ENCODE measurements around the gene ZFP36L2.
"Not testable (repeated sequence)": the region's sequence is repeated elsewhere in the genome, so short reads cannot be mapped to it uniquely, and the experiment has no call there.

The ZFP36L2 gene

DNA sequence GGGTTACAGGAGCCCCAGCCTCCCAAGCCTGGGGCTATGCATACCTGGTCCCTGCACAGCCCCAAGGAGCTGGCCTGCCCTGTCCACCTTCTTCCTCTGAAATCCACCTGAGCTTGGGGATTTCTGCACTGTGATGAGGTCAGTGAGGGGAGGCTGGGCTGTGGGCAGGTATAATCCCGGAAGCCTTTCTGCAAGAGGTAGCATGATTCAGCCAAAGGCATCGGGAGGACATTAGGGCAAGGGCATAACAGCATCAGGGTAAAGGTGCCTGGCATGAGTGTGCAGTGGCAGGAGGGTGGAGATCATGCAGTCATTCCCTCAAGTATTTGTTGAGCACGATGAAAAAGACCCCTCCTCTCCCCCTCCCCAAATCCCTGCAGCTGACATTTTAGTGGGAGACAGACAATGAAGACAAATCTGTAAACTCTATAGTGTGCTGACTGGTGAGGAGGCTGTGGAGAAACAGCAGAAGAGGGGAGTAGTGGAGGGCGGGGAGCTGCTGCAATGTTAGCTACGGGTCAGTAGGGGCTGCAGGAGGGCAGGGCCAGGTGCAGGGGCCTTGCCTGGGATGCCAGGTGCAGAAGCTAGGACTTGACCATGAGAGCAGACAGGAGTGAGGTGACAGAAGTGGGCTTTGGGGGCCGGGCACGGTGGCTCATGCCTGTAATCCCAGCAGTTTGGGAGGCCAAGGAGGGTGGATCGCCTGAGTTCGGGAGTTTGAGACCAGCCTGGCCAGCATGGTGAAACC is 18.7 kb downstream of the ZFP36L2 start:
- no peak for DNase-seq (ENCODE audit: low read depth)

DNA sequence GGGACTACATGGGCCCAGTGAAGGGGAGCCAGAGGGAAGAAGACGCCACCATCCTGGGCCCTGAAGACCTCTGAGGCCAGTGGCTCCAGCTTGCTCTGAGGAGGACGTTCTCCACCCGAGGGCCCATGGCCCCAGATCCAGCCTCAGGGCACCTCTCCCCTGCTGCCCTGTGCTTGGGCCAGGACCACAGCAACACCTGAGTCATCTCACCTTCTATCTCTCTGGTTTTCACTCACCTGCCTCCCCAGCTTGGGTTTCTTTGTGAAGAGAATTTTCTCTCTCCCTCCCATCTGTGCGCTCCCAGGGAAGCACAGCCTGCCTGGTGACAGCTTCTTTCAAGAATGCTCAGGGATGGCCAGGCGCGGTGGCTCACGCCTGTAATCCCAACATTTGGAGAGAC is 19.8 kb downstream of the ZFP36L2 start:
- DNase-seq (ENCODE audit: low read depth): no peak

DNA sequence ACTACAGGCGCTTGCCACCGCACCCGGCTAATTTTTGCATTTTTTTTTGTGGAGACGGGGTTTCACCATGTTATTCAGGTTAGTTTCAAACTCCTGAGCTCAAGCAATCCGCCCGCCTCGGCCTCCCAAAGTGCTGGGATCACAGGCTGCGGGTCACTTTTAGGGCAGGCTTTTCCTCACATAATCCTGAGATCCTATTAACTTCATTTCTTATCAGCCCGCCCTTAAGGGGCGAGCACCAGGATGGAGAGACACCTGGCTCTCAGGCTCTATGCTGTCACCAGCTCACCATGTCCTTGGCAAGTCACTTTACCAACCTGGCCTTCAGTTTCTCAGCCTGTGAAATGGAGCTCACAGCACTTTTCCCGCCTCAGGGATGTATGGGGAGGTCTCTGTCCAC is 23.0 kb downstream of the ZFP36L2 start:
- DNase-seq (ENCODE audit: low read depth): no peak

DNA sequence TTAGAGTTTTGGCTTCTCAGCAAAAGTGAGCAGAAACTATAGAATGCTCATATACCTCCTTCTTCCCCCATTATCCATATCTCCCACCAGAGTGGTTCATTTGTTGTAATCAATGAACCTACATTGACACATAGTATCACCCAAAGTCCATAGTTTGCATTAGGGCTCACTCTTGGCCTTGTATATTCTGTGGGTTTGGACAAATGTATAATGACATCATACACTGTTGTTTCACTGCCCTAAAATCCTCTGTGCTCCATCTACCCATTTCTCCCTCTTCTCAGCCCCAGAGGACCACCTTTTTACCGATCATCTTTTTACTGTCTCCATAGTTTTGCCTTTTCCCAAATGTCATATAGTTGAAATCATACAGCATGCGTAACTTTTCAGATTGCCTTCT is 24.1 kb downstream of the ZFP36L2 start:
- no peak for DNase-seq (ENCODE audit: low read depth)

DNA sequence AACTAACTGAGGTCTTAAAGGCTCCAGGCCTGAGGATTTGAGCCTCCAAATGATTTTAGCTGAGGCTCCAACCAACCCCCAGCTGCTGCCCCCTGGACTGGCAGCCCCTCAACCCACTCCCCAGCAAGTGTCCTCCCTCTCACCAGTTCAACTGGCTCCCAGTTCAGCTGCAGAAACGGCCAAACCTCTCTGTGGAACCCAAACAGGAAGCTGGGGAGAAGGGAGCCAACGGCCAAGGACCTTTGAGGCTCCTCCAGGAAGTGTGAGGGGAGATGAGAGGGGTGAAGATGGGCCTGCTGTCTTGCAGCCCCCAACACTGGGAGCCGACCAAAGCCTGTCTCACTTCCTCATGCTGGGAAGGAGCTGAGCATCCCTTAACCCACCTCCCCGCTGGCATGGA is 24.9 kb downstream of the ZFP36L2 start:
- DNase-seq (ENCODE audit: low read depth): no peak

DNA sequence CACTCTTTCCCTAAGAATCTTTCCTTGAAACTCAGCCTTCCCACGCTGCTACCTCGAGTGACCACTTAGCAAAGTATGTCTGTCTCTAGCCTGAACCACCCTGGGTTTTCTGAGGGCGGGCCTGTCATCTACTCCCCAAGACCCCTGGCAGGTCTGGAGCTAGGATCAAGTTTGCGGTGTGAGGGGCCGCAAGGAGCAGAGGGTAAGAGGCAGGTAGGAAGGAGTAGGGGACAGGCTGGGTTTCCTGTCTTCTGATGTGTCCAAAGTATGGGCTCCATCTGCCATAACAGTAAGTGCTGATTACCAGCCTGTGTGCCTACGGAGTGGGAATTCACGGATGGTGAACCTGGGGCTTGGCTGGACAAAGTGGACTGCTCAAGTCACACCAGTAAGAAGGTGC is 25.4 kb downstream of the ZFP36L2 start:
- DNase-seq (ENCODE audit: low read depth): no peak

DNA sequence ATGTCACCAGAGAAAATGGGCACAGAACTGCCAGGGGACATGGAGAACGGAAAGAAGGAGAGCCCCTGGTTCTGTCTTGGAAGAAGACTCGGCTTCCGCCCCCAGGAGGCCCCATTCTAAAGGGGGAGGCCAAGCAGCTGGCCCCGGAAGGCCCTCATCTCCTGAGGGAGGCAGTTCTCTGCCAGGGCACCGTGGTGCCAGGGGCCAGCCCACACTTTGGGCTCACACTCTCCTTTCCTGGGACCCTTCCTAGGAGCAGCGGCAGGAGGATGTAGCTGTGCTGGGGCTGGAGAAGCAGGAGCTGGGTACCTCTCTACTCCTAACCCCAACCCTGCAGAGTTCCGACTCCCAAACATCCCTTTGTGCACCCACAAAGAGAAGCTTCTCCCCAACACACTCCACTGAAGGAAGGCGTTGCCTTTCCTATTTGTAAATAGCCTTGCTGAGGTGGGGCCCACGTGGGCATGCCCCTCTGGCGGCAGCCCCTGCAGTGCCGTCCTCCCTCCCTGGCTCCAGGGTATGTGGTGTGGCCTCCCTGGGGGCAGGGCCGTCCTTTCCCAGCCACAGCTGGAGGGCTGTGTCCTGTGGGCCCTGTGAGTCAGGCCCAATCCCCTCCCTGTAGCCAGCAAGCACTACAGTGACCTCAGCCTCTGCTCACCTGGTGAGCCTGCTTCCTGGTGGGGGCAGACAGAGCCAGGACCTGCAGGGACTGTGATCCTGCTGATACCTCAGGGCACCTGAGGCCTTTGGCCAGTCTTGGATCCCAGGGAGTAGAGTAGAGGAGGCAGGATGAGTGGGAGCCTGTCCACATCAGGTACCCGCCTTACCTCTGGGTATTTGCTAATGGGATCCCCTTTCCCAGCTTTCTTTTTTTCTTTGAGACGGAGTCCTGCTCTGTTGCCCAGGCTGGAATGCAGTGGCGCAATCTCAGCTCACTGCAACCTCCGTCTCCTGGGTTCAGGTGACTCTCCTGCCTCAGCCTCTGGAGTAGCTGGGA is 26.6 kb downstream of the ZFP36L2 start:
- DNase-seq (ENCODE audit: low read depth): no peak

DNA sequence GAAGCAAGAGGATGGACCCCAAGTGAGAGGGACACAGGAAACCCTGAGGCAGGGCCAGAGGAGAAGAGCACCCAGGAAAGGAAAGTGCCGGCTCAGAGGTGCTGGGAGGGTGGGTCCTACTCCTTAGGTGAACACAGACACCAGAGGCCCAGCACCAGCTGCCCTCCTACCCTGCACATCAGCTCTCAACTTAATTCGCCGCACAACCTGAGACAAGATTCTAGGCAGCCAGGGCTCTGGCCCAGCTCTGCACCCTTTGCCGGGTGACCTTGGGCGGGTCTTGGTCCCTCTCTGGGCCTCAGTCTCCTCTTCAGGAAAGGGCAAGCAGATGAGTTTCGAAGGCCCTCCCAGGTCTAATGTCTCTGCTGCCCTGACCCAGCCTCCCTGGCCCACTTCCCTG is 28.1 kb downstream of the ZFP36L2 start:
- no peak for DNase-seq (ENCODE audit: low read depth)

DNA sequence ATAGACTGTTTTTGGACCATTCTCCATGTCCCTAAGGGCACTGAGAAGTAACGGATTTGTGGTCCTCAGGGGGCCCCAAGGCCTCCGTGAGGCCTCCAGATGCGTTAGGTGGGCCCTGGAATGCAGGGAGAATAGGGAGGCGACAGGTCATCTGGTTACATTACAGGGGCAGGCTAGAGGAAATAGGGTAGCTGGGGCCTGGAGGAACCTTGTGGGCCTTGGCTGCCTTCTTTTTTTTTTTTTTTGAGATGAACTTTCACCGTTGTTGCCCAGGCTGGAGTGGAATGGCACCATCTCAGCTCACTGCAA is 28.9 kb downstream of the ZFP36L2 start:
- DNase-seq (ENCODE audit: low read depth): no peak

DNA sequence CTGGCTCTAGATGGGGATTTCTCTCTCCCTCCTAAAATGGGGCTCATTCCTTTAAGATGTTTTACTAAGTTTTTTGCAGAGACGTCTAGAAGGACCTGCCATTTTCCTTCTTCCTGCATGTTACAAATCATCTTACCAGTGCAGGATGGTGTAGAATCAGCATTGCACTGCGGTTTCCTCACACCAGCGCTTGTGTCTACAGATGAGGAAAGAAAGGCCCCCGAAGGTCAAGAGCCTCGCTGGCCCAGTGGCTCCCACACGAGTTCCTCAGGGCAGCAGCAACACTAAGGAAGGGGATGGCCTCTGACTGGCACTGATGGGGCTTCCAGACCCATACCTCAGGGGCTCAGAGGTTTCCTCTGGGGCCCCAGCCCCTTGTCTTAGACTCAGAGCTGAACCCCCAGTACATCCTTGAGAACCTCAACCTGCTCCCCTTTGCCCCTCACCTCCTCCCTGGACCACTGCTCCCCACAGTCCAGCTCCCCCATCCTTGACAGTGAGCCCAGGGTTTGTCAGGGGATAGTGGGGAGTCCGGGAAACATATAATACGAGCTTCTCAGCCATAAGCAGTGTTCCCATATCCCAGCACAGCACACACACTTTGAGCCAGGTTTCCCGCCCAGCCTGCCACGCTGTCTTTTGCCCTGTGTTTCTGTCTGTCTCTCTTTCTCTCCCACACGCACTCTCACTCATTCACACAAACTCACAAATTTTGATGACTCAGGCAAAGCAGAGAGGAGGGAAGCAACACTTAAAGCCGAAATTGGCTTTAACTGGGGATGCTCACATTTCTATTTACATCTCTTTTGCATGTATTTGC is 29.4 kb downstream of the ZFP36L2 start:
- no peak for DNase-seq (ENCODE audit: low read depth)

DNA sequence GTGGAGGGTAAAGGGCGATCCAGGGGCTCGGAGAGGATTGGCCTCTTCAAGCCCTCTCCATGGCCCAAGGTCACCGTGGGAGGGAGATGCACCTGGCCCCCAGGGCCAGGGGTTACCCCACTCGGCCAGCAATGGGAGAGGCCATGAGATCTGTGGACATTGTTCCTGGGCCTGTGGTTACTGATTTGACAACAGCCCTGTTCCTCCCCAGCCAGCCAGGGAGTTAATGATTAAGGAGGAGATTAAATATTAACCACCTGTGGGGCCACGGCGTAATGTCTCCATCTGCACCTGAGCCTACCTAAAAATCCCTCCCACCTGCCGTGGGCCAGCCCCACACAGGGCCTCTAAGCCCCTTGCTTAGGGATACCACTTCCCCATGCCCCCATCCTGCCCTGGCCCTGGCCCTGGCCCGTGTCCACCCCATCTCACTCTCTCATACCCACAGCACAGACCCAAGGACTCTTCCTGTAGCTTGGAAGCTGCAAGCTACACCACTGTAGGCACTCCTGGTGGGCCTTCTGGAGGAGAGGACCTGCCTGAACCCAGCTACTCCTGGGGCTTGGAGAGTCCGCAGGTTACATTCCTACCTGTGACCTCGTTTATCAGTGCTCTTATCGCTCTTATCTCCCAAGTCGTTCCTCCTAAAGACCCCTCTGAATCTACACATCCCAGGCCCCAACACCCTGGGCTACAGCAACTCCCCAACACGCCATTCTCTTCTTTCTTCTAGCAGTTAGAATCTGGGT is 32.1 kb downstream of the ZFP36L2 start:
- DNase-seq (ENCODE audit: low read depth): no peak

DNA sequence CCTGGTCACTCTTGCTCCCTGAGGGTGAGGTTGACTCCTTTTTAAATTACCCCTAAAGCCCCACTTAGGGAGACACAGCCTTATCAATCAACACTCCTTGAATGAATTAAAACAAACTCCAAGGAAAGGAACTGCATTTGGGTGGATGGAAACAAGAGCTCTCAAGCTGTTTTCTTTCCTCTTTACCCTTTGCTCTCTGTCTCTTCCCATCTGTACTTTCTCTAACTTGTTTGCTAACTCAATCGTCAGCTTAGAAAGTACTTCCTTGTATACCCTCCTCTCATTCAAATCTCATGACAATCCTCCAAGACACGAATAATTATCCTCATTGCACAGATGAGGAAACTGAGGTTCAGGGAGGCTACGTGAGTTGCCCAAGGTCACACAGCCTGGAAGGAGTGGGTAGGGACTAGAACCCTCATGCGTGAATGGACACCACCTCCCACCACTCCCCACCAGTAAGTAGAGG is 32.7 kb downstream of the ZFP36L2 start:
- no peak for DNase-seq (ENCODE audit: low read depth)

DNA sequence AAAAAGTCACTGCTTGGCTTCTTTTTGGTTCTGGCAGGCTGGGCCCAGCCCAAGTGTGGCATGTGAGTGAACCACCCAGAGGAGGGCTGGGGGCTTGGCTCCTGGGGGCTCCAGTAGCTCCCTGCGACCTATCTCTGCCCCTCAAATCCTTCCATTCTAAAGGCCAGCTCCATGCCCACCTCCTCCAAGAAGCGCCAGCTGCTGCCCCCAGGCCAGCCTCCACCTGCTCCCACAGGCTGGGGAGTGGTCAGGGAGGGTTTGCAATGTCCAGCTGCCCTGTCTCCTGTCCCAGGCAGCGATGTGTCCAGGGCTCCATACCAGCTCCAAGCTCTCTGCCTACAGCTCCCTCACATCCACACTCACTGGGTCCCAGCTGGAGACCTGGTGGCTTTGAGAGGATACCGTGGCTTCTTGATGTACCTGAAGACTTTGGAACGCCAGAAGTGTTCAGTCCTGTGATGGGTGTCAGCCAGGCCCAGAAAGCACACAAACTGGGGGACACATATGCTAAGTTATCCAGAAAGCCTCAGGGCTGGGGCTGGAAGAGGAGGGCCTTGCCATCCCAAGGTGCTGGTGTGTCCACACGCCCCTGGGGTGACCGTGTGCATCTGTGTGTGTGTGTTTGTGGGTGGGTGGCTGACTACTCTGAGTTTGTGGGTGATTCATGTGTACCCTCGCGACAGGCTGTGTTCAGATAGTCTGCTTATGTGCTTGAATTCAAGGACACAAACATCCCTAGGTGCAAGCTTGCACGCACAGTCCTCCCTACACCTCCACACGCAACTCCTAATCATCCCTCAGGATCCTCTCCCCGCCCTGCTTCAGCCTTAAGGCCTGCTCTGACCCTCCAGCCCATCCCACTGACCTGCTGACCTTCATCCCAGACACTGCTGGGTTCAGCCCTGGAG is 33.4 kb downstream of the ZFP36L2 start:
- no peak for DNase-seq (ENCODE audit: low read depth)

DNA sequence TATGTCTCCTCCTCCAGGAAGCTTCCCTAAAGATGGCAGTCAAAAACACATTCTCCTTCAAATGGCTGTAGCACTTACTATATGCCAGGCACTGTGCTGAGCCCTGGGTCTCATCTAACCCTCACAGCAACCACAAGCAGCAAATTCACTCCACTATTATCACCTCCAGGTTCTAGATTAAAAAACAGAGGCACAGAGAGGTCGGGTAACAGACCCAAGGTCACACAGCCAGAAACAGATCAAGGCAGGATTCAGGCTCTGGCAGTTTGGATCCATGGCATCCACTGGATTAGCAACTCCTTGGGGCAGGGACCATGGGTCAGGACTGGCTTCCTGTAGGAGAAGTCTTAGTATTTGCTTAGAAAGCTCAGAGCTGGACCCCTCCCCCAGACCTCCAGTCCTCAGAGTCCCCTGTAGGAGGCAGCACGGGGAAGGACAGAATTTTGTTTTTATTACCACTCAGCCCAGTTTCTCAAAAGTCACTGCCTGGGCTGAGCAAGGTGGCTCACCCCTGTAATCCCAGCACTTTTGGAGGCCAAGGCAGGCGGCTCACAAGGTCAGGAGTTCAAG is 34.4 kb downstream of the ZFP36L2 start:
- no peak for DNase-seq (ENCODE audit: low read depth)

DNA sequence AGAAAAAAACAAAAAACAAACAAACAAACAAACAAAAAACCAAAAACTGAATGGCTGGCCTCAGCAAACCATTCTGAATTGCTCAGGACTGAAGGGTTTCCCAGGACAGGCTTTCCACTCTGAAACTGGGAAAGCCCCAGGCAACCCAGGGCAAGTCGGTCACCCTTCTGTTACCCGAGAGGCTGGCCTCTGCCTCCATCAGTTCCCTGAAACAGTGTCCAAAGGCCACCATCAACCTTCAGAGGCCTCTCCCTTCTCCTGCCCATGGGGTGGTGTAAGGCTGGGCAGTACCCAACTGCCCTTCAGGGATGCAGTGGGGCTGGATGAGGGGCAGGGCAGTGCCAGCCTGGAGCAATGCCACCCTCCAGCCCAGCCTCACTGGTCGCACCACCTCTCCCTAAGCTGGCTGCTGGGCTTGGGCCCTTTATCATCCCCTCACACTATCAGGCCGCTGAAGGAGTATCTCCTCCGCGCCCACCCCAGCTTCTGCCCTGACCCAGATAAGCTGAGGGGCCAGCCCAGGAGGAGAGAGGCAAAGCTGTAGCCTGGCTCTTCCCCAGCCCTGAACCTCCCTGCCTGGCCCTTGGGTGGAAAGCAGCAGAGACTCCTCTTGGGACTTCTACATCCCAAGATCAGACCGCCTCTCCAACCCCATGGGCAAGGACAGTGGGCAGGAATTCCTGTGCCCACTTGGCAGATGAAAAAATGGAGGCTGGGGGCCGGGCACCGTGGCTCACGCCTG is 35.9 kb downstream of the ZFP36L2 start:
- DNase-seq (ENCODE audit: low read depth): no peak

DNA sequence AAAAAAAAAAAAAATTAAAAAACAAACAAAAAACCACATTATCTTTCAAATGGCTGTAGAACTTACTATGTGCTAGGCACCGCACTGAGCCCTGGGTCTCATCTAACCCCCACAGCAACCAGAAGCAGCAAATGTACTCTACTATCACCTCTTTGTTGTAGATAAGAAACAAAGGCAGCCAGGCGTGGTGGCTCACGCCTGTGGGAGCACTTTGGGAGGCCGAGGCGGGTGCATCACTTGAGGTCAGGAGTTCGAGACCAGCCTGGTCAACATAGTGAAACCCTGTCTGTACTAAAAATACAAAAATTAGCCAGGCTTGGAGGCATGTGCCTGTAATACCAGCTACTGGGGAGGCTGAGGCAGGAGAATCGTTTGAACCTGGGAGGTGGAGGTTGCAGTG is 36.5 kb downstream of the ZFP36L2 start:
- DNase-seq (ENCODE audit: low read depth): not testable (repeated sequence)

DNA sequence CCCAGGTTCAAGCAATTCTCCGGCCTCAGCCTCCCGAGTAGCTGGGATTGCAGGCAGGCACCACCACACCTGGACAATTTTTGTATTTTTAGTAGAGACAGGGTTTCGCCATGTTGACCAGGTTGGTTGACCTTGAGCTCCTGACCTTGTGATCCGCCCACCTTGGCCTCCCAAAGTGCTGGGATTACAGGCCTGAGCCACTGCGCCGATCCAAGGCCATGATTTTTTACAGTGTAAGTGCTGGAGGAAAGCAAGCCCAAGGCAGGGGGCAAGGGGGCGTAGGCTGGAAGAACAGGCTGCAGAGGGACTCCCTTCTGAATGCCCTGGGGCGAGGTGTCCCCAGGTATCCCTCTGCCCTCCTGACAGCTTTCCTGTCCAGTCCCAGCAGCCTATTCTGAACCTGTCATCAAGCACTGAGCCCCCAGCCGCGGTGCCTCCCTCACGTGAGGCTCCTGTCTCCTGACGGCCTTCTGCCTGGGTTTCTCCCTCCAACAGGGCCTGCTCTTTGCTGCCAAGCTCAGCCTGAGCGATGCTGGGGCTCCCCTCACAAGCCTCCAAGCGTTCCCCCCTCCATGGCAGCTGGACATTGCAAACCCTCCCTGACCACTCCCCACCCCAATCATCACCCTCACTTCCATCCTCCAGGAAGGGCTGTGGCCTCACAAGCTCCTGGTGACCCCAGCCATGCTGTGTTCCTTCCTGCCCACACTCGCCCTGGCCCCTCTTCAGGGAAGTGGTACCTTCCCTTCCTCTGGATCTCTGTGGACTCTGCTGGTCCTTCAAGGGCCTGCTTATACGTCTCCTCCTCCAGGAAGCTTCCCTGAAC is 37.6 kb downstream of the ZFP36L2 start:
- DNase-seq (ENCODE audit: low read depth): no peak

DNA sequence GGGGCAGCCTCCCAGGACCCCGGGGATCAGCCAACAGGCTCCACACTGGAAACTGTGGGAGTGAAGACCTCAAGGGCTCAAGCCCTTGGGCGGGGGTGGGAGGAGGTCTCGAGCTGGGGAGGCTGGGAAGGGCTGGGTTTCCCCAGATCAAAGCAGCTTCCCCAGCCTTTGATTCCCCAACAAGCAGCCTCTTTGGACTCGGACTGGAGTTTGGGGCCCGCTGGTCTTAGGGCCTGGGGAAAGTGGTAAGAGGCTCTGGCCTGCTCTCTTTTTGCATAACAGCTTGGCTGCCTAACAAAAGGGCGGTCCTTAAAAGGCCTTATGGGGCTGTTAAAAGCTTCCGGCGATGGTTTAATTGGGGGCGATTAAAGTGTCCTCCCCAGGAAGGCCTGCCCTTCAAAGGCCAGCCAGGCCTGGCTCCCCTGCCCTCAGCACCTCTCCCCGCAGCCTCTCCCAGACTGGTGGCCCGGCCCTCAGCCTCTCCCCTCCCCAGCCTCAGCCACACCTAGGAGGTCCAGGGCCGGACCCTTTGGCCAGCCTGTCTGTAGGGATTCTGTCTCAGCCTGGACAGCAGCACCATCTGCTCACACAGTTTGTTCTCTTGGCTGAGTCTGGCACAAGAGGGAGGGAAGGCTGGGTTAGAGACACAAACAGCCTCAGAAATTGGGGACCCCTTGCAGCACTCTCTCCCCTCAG is 39.6 kb downstream of the ZFP36L2 start:
- DNase-seq (ENCODE audit: low read depth): no peak
